GM20431 (cell line): Measurements from ENCODE around the gene PIK3CG.
"Not testable (repeated sequence)": the region's sequence is repeated elsewhere in the genome, so short reads cannot be mapped to it uniquely, and the experiment has no call there.

Source experiments
- in situ Hi-C: fragments of 300-500 bp; cut with MseI, MboI; formaldehyde crosslinking; loops from one replicate; pipeline ENCODE4 v1.15.0; 2020; ENCODE audit warnings: low sequenced_read_pairs; ENCODE audit not compliant: unreplicated experiment

The PIK3CG gene

GRCh38 chr7:106926892-106927291 is 61.8 kb downstream of the PIK3CG start:
- in situ Hi-C loops: no loop called here

- in situ Hi-C loops: no loop called here
Measured at GRCh38 chr7:106927536-106927935, 62.5 kb downstream of the PIK3CG start.

DNA sequence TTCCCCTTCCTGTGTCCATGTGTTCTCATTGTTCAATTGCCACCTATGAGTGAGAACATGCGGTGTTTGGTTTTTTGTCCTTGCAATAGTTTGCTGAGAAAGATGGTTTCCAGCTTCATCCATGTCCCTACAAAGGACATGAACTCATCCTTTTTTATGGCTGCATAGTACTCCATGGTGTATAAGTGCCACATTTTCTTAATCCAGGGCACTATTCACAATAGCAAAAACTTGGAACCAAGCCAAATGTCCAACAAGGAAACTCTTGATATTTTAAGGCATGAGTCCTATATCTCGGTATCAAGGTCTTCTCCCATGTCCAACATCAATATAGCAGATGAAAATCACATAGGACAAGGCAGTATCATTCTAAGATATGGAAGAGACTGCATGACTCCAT is 64.5 kb downstream of the PIK3CG start:
- in situ Hi-C loops: not testable (repeated sequence)

GRCh38 chr7:106936236-106936635 is 71.2 kb downstream of the PIK3CG start:
- in situ Hi-C loops: no loop called here

DNA sequence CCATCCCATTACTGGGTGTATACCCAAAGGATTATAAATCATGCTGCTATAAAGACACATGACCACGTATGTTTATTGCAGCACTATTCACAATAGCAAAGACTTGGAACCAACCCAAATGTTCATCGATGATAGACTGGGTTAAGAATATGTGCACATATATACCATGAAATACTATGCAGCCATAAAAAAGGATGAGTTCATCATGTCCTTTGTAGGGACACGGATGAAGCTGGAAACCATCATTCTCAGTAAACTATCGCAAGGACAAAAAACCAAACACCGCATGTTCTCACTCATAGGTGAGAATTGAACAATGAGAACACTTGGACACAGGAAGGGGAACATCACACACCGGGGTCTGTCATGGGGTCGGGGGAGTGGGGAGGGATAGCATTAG is 73.0 kb downstream of the PIK3CG start:
- in situ Hi-C loops: not testable (repeated sequence)

- in situ Hi-C loops: no loop called here
Measured at GRCh38 chr7:106938803-106939202, 73.7 kb downstream of the PIK3CG start.

DNA sequence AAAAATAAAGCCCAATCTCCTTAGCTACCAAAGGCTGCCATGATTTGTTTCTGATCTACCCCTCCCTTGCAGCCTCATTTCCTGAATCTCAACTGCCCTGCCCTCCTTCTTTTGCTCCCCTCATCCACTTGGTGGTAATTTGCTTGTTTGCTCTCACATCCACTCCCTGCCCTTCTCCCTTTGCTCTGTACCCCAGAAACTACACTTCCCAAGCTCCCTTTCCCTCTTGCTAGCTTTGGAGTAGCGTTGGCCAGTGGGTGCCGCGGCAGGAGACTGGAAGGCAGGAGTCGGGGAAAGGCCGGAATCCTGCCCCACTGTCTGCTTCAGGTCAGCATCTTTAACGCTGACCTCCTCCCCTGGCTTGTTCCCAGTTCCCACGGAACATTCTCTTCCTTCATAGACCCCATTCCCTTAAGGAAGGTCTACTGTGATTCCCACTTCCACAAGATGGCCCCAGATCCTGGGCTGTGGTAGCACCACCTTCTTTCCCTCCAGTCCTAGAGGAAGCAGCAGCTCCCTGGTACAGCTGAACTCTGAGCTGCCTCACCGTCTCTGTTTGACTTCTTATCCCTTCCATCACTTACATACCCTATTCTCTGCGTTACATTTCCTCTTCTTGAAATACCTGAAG is 79.1 kb downstream of the PIK3CG start:
- in situ Hi-C loops: loop anchor here (10.0 kb wide), 1 partner anchor 201 kb away; no protein-coding TSS in a partner anchor

GRCh38 chr7:106947244-106947728 is 82.2 kb downstream of the PIK3CG start:
- in situ Hi-C loops: loop anchor here (10.0 kb wide), 1 partner anchor 198 kb away; no protein-coding TSS in a partner anchor

GRCh38 chr7:106952001-106952657 is 87.0 kb downstream of the PIK3CG start:
- in situ Hi-C loops: no loop called here

- in situ Hi-C loops: no loop called here
Measured at GRCh38 chr7:106952658-106953231, 87.7 kb downstream of the PIK3CG start.

DNA sequence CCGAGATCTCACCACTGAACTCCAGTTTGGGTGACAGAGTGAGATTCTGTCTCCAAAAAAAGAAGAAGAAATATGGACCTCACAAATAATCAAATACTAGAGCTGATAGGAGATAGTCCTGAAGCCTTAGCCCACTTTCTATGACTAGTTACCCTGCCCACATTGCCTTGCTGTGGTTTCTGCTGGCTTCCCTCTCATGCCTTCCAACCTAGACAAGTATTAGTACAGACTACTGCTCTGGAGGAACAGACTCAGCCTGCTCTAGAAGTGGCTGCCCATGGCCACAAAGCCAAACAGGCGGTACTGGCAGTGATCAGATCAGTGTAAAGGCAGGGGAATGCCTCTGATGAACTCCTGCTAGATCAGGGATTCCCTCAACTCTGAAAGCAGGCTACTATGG is 89.8 kb downstream of the PIK3CG start:
- in situ Hi-C loops: no loop called here

GRCh38 chr7:106955857-106956256 is 90.8 kb downstream of the PIK3CG start:
- in situ Hi-C loops: not testable (repeated sequence)
